Inferior parietal cortex (tissue), 1 donor: ENCODE data around the gene DUSP15.

Experiments used
- DNase-seq: peaks from one replicate; pipeline ENCODE4 v3.0.0-alpha.2; 2016; ENCODE audit errors: extremely low spot score

The DUSP15 gene

GRCh38 chr20:31860390-31861134 lies 9.8 kb downstream of the DUSP15 start:
- DNase-seq, result no peak

- no peak for DNase-seq
Measured at GRCh38 chr20:31859998-31860380, 10.3 kb downstream of the DUSP15 start.

DNA sequence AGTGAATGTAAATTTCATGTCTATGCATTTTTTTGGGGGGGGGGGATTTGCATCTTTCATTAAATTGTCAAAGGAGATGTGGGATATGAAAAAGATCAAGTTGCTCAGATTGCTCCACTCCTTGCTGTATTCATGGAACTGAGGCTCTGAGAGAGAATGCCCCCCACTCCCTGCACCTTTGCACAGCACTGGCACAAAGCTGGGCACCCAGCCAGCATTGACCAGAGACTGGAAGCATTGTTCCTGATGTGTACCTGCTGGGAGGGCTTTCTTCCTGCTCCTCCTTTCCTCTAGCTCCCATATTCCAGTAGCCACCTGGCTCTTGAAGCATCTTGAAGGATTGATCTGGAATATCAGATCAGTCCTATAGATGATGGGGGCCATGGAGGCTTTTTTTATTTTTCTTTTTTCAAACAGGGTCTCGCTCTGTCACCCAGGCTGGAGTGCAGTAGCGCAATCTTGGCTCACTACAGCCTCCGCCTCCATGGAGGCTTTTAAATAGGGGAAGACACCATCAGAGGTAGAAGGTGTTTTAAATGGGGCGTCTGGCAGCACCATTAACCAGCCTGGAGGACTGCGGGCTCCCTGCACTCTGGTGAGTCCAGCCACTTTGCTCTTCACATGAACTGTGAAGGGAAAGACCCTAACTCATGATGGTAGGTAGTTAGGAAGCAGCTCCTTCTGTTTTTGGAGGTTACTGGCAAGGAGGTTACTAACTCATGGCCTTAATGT lies 10.9 kb downstream of the DUSP15 start:
- DNase-seq, result no peak

DNA sequence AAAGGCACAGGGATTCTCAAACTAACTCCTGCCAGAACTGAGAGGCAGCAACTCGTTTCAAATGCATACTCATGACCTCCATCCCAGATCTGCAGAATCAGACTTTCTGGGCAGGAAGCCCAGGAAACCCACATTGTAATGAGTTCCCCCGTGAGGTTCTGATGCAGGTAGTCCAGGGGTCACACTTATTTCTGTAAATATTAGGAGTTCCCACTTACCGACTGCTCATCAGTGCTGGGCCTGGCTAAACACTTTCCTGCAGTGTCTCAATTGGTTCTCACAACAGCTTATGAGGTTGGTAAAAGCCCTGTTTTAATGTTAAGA lies 11.6 kb downstream of the DUSP15 start:
- no peak for DNase-seq

GRCh38 chr20:31857861-31858759 lies 12.2 kb downstream of the DUSP15 start:
- DNase-seq, result no peak

DNA sequence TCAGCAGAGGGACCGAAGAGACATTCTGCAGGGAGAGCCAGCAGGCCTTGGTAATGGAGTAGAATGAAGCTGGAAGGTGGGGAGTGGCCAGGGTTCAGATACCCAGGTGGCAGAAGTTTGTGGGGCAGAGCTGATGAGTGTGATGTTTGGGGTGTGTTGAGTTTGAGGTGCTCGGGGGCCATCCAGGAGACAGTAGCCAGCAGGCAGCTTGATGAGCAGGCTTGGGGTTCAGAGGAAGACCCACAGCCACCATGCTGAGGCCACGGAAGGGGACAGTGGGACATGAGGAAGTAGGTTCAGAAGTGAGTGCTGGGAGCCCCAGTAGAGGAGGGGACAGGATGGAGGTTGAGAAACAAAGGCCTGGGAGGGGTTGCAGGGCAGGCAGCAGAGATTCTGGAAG lies 13.8 kb downstream of the DUSP15 start:
- no peak for DNase-seq

DNA sequence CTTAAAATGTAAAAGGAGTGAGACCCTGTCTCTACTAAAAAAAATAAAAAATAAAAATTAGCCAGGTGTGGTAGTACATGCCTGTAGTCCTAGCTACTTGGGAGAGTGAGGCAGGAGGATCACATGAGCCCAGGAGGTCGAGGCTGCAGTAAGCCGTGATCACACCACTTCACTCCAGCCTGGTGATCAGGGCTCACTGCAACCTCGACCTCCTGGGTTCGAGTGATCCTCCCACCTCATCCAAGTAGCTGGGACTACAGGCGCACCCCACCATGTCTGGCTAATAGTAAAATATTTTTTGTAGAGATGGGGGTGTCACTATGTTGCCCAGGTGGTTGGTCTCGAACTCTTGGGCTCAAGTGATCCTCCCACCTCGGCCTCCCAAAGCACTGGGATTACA lies 16.8 kb downstream of the DUSP15 start:
- DNase-seq, result no peak

- DNase-seq, result no peak
Measured at GRCh38 chr20:31851240-31851955, 18.9 kb downstream of the DUSP15 start.

- no peak for DNase-seq
Measured at GRCh38 chr20:31849306-31849930, 20.9 kb downstream of the DUSP15 start.

- DNase-seq, result no peak
Measured at GRCh38 chr20:31848088-31848999, 22.0 kb downstream of the DUSP15 start.

GRCh38 chr20:31846793-31847138 lies 23.6 kb downstream of the DUSP15 start:
- no peak for DNase-seq

GRCh38 chr20:31845300-31845863 lies 24.9 kb downstream of the DUSP15 start, which contains the start of gene FOXS1:
TSS of gene FOXS1 (minus strand) at chr20:31845604. CDS start at chr20:31845542, 62 bp downstream.
- no peak for DNase-seq

- no peak for DNase-seq
Measured at GRCh38 chr20:31844737-31845299, 25.5 kb downstream of the DUSP15 start.

- no peak for DNase-seq
Measured at GRCh38 chr20:31843881-31844280, 26.4 kb downstream of the DUSP15 start.

- no peak for DNase-seq
Measured at GRCh38 chr20:31843288-31843687, 27.0 kb downstream of the DUSP15 start.

GRCh38 chr20:31842471-31843157 lies 27.7 kb downstream of the DUSP15 start:
- no peak for DNase-seq

DNA sequence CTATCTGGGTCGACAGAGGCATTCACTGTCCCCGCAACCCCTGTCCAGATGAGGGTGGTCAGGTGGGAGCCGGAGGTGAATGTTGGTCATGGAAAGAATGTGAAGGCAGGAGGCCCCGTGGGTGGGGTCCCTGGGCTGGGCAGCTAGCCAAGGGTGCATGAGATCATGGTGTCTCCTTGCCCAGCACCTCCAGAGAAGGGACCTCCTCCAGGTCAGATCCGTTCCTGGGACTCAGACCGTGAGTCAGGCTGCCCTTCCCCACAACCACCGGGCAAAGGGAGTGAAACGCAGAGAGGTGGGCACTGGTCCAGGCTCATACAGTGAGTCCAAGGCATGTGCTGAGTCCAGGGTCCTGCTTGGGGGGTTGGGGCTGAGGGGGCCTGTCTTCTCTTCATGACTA lies 28.4 kb downstream of the DUSP15 start:
- no peak for DNase-seq

DNA sequence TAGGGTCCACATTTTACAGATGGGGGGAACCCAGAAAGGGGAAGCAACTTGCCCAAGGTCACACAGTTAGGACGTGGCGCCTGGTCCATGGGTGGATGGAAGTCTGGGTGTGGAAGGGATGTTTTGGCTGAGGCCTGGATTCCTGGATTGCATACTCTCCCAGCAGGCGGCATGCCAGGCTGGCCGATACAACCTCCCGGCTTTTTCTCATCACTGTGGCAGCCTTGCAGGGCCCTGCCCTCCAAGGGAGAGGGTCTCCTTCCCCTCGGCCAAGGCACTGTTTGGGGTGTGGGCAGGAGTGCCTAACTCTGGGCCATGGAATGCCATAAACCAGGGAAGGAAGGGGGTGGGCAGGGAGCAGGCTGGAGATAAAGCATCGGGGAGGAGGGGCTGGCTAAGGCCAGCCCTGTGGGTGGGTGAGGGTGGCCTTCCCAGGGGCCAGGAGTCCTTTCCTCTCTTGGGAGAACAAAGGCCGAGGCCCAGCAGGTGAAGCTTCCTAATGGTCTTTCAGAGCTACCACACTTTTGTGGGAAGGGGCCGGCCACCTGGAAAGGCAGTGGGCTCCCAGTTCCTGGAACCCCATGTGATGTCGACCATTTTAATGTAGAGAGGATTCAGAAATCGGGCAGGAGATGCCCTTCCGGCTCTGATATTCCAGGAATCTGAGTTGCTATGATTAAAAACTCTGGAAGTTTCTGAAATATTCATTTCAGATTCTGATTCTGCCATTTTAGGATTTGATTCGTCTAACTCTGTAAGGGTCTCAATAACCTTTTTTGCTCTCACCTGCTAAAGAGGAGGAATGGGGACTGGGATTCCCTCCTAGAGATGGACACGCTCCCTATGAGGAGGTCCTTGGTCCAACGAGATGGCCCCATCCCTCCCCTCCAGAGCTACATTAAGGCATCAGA lies 29.2 kb downstream of the DUSP15 start:
- no peak for DNase-seq
